PC-3 (cell line): Measurements from ENCODE around the gene GTF3C5. TPM values are rescaled to one million over a fixed set of nuclear protein-coding genes. Genes with fewer than 3 reads are reported as not detected.
"Not testable (repeated sequence)": the region's sequence is repeated elsewhere in the genome, so short reads cannot be mapped to it uniquely, and the experiment has no call there.

ENCODE experiments used
- ATAC-seq: fragments of 200-7000 bp; cut with Tn5 transposase; 2 replicates; pipeline ENCODE4 v1.9.1; 2020; ENCODE audit warnings: mild to moderate bottlenecking, moderate library complexity
- BruUV-seq: library from RNA; stranded (reverse); fragments of 400-500 nt; replicated peaks from 2 replicates; lab custom pipeline; 2021; lab: Mats Ljungman, UMichigan
- CTCF ChIA-PET: fragments of 300-600 bp; sonication (Branson Sonifier 250); formaldehyde crosslinking; loops from one replicate; lab custom pipeline; 2022; ENCODE audit warnings: antibody characterized with exemption; lab: Charles Lee
- POLR2A ChIA-PET: fragments of 300-600 bp; sonication (Branson Sonifier 250); formaldehyde crosslinking; loops from one replicate; lab custom pipeline; 2022; ENCODE audit warnings: antibody characterized with exemption; ENCODE audit not compliant: unreplicated experiment; lab: Charles Lee
- DNase-seq: peaks from one replicate; pipeline ENCODE4 v3.0.0-alpha.2; 2015
- H2AFZ ChIP-seq: fragments of 300-600 bp; sonication (generic); 2 replicates; pipeline ENCODE4 v1.6.0; 2016; ENCODE audit warnings: antibody characterized with exemption, low read length
- H3F3A ChIP-seq: fragments of 300-600 bp; sonication (generic); one replicate; pipeline ENCODE4 v1.6.0; 2017; ENCODE audit warnings: antibody characterized with exemption, low read length, control low read depth, mild to moderate bottlenecking; ENCODE audit not compliant: unreplicated experiment
- H3K27ac ChIP-seq: fragments of 300-600 bp; sonication (generic); 2 replicates; pipeline ENCODE4 v1.5.1; 2016; ENCODE audit warnings: mild to moderate bottlenecking, low read length
- H3K27me3 ChIP-seq: fragments of 300-600 bp; sonication (generic); 2 replicates; pipeline ENCODE4 v1.6.1; 2016; ENCODE audit warnings: low read length, mixed read lengths
- H3K36me3 ChIP-seq: fragments of 300-600 bp; sonication (generic); 2 replicates; pipeline ENCODE4 v1.6.1; 2016; ENCODE audit warnings: low read depth, mixed run types, low read length, mixed read lengths
- H3K4me1 ChIP-seq: fragments of 300-600 bp; sonication (generic); 2 replicates; pipeline ENCODE4 v1.5.1; 2016; ENCODE audit warnings: low read length; ENCODE audit not compliant: insufficient read depth
- H3K4me2 ChIP-seq: fragments of 300-600 bp; sonication (generic); 2 replicates; pipeline ENCODE4 v1.6.0; 2016; ENCODE audit warnings: low read length
- H3K4me3 ChIP-seq: fragments of 300-600 bp; sonication (generic); 2 replicates; pipeline ENCODE4 v1.5.1; 2016; ENCODE audit warnings: mild to moderate bottlenecking, low read length, mixed read lengths
- H3K79me2 ChIP-seq: fragments of 300-600 bp; sonication (generic); 2 replicates; pipeline ENCODE4 v1.6.1; 2017; ENCODE audit warnings: low read length, mixed read lengths
- H3K9ac ChIP-seq: fragments of 300-600 bp; sonication (generic); 2 replicates; pipeline ENCODE4 v1.6.0; 2016; ENCODE audit warnings: mild to moderate bottlenecking, low read length
- H3K9me2 ChIP-seq: fragments of 300-600 bp; sonication (generic); replicated peaks from 2 replicates; pipeline ENCODE4 v1.6.1; 2016; ENCODE audit warnings: mixed run types, low read length, mixed read lengths
- H3K9me3 ChIP-seq: fragments of 300-600 bp; sonication (generic); 2 replicates; pipeline ENCODE4 v1.6.1; 2016; ENCODE audit warnings: low read length, mixed read lengths
- H4K20me1 ChIP-seq: fragments of 300-600 bp; sonication (generic); 2 replicates; pipeline ENCODE4 v1.6.1; 2016; ENCODE audit warnings: low read length, mixed read lengths
- CTCF ChIP-seq: fragments of 300-600 bp; sonication (generic); conservative IDR thresholded peaks from 2 replicates; pipeline ENCODE4 v1.5.1; 2017; ENCODE audit warnings: antibody characterized with exemption, low read depth, mild to moderate bottlenecking, low read length
- EZH2 ChIP-seq: fragments of 300-600 bp; sonication (generic); IDR thresholded peaks from one replicate; pipeline ENCODE4 v1.6.1; 2017; ENCODE audit warnings: antibody characterized with exemption, mild to moderate bottlenecking, low read length; ENCODE audit not compliant: unreplicated experiment
- EZH2phosphoT487 ChIP-seq: fragments of 300-600 bp; sonication (generic); IDR thresholded peaks from 2 replicates; pipeline ENCODE4 v1.6.1; 2018; ENCODE audit warnings: mild to moderate bottlenecking, antibody characterized with exemption, low read length, borderline replicate concordance
- intact Hi-C: fragments of 100-400 bp; cut with micrococcal nuclease; formaldehyde crosslinking; loops from 2 replicates; pipeline ENCODE4 v1.9.0; 2023
- total RNA-seq: library from RNA; depleted of rRNA; stranded (reverse); fragments of >200 nt; gene quantifications from 2 replicates; pipeline ENCODE4 v1.2.3, GENCODE V29; 2014

GTF3C5 gene
- total RNA-seq, 1 experiment from 2014 or later: 78.5 TPM

- no peak overlapping the region for H2AFZ ChIP-seq
- H3K27me3 ChIP-seq: no peaks in the 10 kb centered on the region
- no peak overlapping the region for H3K27ac ChIP-seq
- ATAC-seq (no peak), DNase-seq (no peak)
- ChIA-PET CTCF (interaction anchor here (0.6 kb wide), 1 partner anchor 39 kb away, joined by 5 read pairs; no protein-coding TSS in a partner anchor), POLR2A (no interaction called here)
- no peaks in the 10 kb centered on the region for H3K36me3 ChIP-seq
- no peak overlapping the region for H3K4me2 ChIP-seq
- H3K4me1 ChIP-seq: no peaks in the 10 kb centered on the region
- no peaks in the 10 kb centered on the region for H4K20me1 ChIP-seq
- no peaks in the 10 kb centered on the region for H3F3A ChIP-seq
- no TSS peak for BruUV-seq
- no peak for TF ChIP-seq EZH2
- no peak overlapping the region for H3K9ac ChIP-seq
- H3K9me3 ChIP-seq: no peaks in the 10 kb centered on the region
- no peaks in the 10 kb centered on the region for H3K9me2 ChIP-seq
- intact Hi-C loops: no loop called here
- no peak overlapping the region for H3K4me3 ChIP-seq
- no peaks in the 10 kb centered on the region for H3K79me2 ChIP-seq
Measured at GRCh38 chr9:133066181-133066983, 35.6 kb downstream of the GTF3C5 start.

GRCh38 chr9:133067006-133067405, 36.2 kb downstream of the GTF3C5 start:
- Histone ChIP-seq H3K4me1 (no peaks in the 10 kb centered on the region), H3K9ac (no peak overlapping the region), H3K36me3 (no peaks in the 10 kb centered on the region), H3K27ac (no peak overlapping the region), H4K20me1 (no peaks in the 10 kb centered on the region), H3K9me2 (no peaks in the 10 kb centered on the region), H3K4me3 (no peak overlapping the region), H3K79me2 (no peaks in the 10 kb centered on the region), H2AFZ (no peak overlapping the region), H3K4me2 (no peak overlapping the region), H3K27me3 (no peaks in the 10 kb centered on the region), H3F3A (no peaks in the 10 kb centered on the region), H3K9me3 (no peaks in the 10 kb centered on the region)
- ChIA-PET POLR2A (no interaction called here), CTCF (interaction anchor here (0.6 kb wide), 1 partner anchor 39 kb away, joined by 5 read pairs; no protein-coding TSS in a partner anchor)
- intact Hi-C loops: no loop called here
- no peak for ATAC-seq
- no TSS peak for BruUV-seq
- TF ChIP-seq EZH2: no peak
- TF ChIP-seq CTCF: no peak
- no peak for TF ChIP-seq EZH2phosphoT487
- DNase-seq: no peak

- intact Hi-C loops: no loop called here
- ATAC-seq: no peak
- no peak overlapping the region for H3K9ac ChIP-seq
Measured at GRCh38 chr9:133067813-133068212, 37.0 kb downstream of the GTF3C5 start.

GRCh38 chr9:133068431-133068830, 37.6 kb downstream of the GTF3C5 start:
- POLR2A ChIA-PET, H3K4me3 ChIP-seq, CTCF ChIA-PET: not testable (repeated sequence)

More at GRCh38 chr9:133067813-133068212, 37.0 kb downstream of the GTF3C5 start:
- BruUV-seq: no TSS peak
- Histone ChIP-seq H3K4me3 (no peak overlapping the region), H3K4me1 (no peaks in the 10 kb centered on the region), H3K79me2 (no peaks in the 10 kb centered on the region), H3F3A (no peaks in the 10 kb centered on the region), H3K9me3 (no peaks in the 10 kb centered on the region), H4K20me1 (no peaks in the 10 kb centered on the region), H3K36me3 (no peaks in the 10 kb centered on the region), H3K27ac (no peak overlapping the region), H3K9me2 (no peaks in the 10 kb centered on the region), H2AFZ (no peak overlapping the region), H3K4me2 (no peak overlapping the region), H3K27me3 (no peaks in the 10 kb centered on the region)
- peak; percentile 24 for DNase-seq
- TF ChIP-seq EZH2 (no peak), CTCF (no peak), EZH2phosphoT487 (no peak)
- ChIA-PET CTCF (no interaction called here), POLR2A (no interaction called here)

GRCh38 chr9:133070500-133070961, 39.7 kb downstream of the GTF3C5 start:
- H4K20me1 ChIP-seq, H3F3A ChIP-seq, BruUV-seq, H3K9ac ChIP-seq, H3K4me1 ChIP-seq, POLR2A ChIA-PET, DNase-seq, H3K4me3 ChIP-seq, H3K36me3 ChIP-seq, H3K9me3 ChIP-seq, H3K4me2 ChIP-seq, ATAC-seq, H3K27me3 ChIP-seq, H3K79me2 ChIP-seq, H3K9me2 ChIP-seq, H2AFZ ChIP-seq, H3K27ac ChIP-seq, CTCF ChIA-PET, intact Hi-C loops: not testable (repeated sequence)

More at GRCh38 chr9:133068431-133068830, 37.6 kb downstream of the GTF3C5 start:
- intact Hi-C loops, ATAC-seq, H3K4me1 ChIP-seq, DNase-seq, H2AFZ ChIP-seq, H3K9ac ChIP-seq, H4K20me1 ChIP-seq, H3K79me2 ChIP-seq, H3K9me2 ChIP-seq, H3K27me3 ChIP-seq, H3K27ac ChIP-seq, BruUV-seq, H3K4me2 ChIP-seq, H3K9me3 ChIP-seq, H3K36me3 ChIP-seq, H3F3A ChIP-seq: not testable (repeated sequence)
